ENCODE measurements around the gene CELA2B.
"Not testable (repeated sequence)": the region's sequence is repeated elsewhere in the genome, so short reads cannot be mapped to it uniquely, and the experiment has no call there.

CELA2B gene

DNA sequence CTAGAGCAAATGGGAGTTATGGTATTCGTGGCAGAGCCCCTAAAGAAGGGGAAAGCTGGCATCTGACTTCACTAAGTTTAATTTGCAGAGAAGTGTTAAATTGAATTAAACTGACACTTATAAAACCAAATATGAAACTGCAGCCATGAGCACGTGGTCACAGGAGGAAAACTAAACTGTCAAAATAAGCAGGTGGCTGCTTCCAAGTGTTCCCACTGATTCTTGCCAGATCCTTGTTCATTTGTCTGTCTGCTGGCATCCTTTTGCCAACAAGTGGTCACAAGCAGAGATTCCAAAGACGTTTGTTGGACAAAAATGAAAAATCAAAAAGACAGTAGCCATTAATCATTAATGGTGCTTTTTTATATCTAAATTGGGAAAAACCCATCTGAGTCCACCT is 6.5 kb upstream of the CELA2B start:
- DNase-seq (ENCODE audit: low spot score), result no peak

DNA sequence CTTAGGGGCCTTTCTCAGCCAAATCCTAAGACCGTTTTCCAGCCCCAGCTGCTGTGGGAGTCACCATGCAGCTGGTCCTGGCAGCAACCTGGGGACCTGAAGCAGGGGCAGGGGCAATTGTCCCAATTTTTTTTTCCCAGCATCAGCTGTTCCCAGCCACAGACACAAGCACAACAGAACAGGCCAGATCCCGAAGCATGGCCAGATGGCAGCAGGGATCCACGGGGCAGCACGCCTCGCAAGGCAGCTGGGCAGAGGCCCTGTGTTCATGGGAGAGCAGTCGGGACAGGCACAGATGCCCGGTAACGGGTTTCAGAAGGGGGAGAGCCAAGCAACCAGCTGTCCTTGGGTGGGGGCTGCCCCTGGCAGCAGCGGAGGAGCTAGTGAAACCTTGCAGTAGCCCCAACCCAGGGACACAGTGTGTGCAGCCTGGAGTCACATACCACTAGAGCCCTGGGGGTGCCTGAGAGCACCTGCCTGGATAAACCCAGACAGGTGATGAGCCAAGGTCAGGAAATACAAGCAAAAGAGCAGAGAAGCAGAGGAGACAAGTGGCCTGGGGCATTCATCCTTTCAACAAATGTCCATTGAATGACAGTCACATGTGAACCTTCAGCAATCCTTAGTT is 6.0 kb upstream of the CELA2B start:
- not testable (repeated sequence) for DNase-seq (ENCODE audit: low spot score)

DNA sequence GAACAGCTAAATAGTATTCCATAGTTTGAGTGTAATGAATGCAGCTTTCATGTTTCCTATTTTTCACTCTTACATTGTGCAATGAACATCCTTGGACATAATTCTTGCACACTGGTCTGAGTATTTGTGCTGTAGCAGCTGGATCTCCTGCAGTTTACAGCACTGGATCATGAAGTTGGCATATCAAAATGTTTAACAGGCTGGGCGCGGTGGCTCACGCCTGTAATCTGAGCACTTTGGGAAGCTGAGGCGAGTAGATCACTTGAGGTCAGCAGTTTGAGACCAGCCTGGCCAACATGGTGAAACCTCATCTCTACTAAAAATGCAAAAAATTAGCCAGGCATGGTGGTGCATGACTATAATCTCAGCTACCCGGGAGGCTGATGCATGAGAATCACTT is 4.8 kb upstream of the CELA2B start:
- DNase-seq (ENCODE audit: low spot score), result not testable (repeated sequence)

DNA sequence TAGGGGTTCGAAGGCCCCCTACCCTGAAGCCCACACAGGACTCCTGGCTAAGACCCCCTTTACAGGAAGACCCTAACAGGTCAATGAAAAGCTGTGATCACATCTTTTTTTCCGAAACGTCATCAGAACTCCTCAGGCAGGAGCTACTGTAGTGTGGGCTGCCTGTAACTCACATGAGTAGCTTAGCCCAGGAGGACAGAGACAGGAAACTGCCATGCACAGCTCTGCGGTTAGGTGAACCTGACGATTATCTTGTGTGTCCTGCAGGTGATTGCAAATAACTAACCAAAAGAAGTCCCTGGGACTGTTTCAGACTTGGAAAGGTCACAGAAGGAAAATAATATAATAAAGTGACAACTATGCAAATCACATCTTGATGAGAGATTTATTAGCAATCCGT is 4.2 kb upstream of the CELA2B start:
- DNase-seq (ENCODE audit: low spot score), result not testable (repeated sequence)

DNA sequence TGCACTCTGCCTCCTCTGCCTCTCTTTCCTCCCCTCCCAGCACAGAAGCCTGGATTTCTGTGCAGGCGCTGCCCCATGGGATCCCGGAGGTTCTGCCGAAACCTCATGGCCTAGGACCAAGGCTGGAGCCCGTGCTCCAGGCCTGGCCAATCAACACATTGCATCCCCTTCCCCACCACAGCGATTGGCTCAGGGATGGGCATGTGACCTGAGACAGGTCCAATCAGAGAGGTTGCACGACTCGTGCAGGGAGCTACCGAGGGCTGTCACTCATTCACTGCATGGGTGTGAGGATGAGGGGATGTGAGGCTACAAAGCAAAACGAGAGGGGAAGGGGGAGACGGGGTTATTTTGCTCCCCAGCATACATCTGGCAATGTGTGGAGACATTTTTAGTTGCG is 3.3 kb upstream of the CELA2B start:
- no peak for DNase-seq (ENCODE audit: low spot score)

DNA sequence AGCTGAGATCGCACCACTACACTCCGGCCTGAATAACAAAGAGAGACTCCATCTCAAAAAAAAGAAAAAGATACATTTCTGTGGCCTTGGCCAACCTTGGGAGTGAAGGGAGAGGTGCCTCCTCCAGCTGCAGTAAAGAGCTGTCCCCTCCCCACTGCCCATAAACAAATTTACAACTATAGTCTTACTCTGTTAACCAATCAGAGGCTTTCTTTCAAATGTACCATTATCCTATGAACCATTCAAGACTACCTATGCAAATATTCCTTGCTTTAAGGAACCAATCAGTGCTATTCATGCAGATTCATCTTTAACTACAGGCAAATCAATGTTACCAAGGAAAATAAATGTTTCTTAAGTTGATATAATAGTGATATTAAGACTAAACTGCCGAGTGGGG is 1.0 kb downstream of the CELA2B start:
- no peak for DNase-seq (ENCODE audit: low spot score)

DNA sequence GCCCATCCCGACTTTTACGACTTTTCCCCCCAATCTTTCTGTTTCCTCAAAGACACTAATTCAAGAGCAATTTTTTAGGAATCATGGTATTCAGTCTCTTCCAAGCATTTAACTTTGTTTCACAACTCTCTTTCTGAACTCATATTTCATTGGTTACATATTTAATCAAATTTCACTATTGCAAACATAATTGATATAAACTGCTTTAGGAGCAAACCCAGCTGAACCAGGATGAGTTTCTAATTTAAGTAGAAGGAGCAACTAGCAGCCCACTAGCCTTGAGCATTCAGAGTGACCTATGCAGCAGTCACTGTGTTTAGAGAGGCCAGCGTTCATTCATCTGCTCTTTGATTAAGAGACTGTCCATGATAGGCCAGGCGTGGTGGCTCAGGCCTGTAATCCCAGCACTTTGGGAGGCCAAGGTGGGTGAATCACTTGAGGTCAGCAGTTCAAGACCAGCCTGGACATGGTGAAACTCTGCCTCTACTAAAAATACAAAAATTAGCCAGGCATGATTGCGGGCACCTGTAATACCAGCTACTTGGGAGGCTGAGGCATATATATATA is 1.8 kb downstream of the CELA2B start:
- no peak for DNase-seq (ENCODE audit: low spot score)

DNA sequence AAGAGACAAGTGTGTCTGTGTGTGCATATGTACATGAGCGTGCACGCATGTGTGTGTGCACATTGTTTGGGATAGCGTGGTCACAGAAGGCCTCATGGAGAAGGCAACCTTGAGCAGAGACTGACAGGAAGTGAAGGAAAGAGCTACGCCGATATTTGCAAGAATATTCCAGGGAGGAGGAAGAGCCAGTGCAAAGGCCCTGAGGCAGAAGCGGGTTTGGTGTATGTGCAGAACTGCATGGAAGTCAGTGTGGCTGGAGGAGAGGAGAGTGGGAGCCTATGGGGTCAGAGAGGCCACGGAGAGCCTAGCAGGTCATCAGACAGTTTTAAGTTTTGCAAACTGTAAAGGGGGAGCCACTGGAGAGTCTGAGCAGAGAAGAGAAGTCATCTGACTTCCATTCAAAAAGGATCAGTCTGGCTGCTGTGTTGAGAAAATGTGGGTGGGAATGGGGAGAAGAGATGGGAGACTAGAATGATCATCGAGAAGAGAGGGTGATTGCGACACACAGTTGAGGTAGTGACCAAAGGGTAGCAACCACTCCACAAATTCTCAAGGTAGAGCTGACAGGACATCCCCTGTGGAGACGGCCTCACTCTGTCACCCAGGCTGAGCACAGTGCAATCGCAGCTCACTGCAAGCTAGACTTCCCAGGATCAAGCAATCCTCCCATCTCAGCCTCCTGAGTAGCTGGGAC is 3.9 kb downstream of the CELA2B start:
- DNase-seq (ENCODE audit: low spot score), result no peak

DNA sequence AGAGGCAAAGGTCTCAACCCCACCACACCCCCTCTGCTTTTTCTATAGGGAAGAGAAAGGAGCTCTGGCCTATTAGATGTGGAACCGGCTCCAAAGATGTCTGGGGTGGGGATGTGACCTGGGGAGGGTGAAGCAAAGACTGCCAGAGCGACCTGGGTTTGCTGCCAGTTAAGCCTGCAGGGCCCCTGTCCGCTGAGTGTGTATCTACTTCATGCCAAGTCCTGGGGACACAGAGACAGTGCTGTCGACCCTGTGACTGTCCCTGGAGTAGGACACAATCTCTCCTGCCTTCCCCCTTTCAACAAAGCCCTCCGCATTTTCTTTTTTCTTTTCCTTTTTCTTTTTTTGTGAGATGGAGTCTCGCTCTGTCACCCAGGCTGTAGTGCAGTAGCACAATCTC is 6.6 kb downstream of the CELA2B start:
- not testable (repeated sequence) for DNase-seq (ENCODE audit: low spot score)

DNA sequence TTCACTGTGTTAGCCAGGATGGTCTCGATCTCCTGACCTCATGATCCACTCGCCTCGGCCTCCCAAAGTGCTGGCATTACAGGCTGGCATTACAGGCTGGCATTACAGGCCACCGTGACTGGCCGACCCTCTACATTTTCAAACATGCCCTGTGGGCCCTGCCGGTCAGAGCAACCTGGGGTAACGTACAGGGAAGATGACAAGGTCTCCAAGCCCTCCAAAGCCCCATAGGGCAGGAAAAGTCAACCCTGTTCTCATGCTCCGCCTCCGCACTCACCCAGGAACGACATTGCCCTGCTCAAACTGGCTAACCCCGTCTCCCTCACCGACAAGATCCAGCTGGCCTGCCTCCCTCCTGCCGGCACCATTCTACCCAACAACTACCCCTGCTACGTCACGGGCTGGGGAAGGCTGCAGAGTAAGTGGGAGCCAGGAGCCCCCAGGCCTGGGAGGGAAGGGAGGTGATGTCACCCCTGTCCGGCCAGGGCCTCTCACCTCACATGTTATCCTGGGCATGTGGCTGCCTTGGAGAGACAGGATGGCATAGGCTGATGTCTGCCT is 7.2 kb downstream of the CELA2B start:
- not testable (repeated sequence) for DNase-seq (ENCODE audit: low spot score)

DNA sequence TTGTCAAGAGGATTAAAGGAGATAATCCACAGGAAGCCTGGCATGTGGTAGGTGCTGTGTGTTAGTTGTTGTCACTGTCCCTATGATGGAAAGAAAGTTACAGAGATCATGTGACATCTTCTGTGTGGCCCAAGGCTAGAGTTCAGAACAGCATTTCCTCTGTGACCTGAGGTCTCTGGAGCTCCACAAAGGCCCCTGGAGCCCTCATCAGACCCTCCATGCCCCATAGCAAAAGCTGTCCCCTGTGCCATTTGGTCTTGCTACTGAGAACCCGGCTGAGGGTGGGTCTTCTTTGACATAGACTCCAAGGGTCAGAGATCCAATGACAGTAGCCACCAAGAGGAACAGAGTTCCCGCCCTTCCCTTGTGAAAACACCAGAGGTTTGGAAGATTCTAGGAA is 8.1 kb downstream of the CELA2B start:
- DNase-seq (ENCODE audit: low spot score), result no peak

DNA sequence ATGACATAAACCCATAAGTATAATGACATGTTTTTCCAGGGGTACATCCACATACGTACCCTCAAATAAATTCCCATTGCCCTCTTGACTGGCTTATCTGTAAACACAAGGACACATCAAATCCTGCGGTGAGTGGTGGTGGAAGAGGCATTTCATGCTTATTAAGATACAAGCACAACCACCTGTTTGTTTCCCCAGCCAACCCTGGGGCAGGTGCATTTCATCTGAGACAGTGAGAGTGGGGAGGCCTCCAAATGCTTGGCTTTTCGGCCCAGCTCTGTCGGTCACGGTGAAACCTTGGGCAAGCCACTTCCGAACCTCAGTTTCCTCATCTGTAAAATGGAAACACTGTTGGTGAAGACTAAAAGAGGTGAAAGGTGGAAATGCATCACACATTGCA is 8.5 kb downstream of the CELA2B start:
- not testable (repeated sequence) for DNase-seq (ENCODE audit: low spot score)

DNA sequence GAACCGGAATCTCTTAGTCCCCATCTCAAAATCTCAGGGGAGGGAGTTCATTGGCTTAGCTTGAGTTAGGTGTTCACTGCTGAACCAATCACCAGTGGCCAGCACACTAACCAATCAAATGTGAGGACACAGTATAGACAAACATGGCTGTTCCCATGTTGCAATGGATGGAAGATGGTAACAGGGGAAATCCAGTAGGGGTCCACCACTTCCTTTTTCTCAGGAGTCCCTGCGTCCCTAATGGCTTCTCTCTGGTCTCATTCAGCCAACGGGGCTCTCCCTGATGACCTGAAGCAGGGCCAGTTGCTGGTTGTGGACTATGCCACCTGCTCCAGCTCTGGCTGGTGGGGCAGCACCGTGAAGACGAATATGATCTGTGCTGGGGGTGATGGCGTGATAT is 9.7 kb downstream of the CELA2B start:
- no peak for DNase-seq (ENCODE audit: low spot score)

DNA sequence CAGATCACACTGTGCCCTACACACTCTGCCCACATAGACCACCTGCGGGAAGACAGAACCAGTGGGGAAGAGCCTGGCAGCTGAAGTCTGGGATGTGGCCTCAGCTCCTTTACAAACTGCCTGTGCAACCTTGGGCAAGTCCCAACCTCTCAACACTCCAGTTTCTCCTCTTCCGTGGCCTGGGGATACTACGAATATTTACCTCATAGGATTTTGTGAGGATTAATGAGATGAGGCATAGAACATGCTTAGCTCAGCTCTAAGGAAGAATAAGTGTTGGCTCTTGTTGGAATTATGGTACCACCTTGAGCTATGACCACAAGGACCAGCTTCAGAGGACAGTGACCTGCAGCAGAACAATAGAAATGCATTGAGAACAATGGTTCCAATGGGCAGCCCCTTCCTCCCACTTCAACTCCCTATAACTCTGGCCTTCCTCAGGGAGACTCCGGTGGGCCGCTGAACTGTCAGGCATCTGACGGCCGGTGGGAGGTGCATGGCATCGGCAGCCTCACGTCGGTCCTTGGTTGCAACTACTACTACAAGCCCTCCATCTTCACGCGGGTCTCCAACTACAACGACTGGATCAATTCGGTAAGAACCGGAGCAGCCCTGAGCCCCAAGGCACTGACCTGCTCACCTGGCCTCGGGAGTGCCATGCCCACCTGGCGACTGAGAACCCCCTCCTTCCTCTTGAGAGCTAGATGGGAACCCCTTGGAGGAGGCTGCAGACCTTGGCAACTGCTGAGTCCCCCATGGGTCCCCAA is 11.1 kb downstream of the CELA2B start:
- not testable (repeated sequence) for DNase-seq (ENCODE audit: low spot score)

DNA sequence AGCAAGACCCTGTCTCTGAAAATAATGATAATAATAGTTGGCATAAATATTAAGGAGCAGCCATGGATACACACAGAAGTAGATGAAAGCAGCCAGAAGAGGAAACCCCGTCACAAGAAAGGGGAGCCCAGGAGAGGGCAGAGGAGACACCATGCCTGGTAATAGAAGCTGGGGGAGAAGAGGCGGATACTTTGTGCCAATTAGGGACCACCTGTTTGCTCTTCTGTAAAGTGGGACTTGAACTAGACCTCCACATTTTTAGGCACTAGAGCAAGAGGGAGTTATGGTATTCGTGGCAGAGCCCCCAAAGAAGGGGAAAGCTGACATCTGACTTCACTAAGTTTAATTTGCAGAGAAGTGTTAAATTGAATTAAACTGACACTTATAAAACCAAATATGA is 12.5 kb downstream of the CELA2B start:
- no peak for DNase-seq (ENCODE audit: low spot score)

DNA sequence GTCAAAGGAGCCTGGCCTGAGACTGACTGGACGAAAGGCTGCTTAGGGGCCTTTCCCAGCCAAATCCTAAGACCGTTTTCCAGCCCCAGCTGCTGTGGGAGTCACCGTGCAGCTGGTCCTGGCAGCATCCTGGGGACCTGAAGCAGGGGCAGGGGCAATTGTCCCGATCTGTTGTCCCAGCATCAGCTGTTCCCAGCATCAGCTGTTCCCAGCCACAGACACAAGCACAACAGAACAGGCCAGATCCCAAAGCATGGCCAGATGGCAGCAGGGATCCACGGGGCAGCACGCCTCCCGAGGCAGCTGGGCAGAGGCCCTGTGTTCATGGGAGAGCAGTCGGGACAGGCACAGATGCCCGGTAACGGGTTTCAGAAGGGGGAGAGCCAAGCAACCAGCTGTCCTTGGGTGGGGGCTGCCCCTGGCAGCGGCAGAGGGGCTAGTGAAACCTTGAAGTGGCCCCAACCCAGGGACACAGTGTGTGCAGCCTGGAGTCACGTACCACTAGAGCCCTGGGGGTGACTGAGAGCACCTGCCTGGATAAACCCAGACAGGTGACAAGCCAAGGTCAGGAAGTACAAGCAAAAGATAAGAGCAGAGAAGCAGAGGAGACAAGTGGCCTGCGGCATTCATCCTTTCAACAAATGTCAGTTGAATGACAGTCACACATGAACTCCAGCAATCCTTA is 13.3 kb downstream of the CELA2B start:
- no peak for DNase-seq (ENCODE audit: low spot score)

DNA sequence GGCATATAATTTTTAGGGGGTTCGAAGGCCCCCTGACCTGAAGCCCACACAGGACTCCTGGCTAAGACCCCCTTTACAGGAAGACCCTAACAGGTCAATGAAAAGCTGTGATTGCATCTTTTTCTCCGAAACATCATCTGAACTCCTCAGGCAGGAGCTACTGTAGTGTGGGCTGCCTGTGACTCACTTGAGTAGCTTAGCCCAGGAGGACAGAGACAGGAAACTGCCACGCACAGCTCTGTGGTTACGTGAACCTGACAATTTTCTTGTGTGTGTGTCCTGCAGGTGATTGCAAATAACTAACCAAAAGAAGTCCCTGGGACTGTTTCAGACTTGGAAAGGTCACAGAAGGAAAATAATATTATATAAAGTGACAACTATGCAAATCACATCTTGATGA is 15.1 kb downstream of the CELA2B start:
- not testable (repeated sequence) for DNase-seq (ENCODE audit: low spot score)

DNA sequence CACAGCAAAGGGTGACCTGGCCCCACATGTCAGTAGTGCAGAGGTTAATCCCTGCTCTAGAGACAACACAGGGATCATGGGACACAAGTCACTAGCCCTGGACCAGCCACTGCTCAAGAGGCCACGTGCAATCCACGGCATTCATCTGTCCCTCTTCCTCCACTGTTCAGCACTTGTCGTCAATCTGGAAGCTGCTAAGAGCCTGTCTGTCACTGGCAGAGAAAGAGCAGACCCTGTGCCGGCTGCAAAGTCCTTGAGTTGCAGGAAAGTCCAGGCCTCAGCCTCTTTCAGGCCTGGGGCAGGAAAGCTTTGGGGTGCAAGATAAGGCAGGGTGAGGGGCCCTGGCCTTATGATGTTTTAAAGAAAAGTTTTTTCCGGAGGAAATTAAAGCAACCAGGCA is 16.7 kb downstream of the CELA2B start:
- no peak for DNase-seq (ENCODE audit: low spot score)

DNA sequence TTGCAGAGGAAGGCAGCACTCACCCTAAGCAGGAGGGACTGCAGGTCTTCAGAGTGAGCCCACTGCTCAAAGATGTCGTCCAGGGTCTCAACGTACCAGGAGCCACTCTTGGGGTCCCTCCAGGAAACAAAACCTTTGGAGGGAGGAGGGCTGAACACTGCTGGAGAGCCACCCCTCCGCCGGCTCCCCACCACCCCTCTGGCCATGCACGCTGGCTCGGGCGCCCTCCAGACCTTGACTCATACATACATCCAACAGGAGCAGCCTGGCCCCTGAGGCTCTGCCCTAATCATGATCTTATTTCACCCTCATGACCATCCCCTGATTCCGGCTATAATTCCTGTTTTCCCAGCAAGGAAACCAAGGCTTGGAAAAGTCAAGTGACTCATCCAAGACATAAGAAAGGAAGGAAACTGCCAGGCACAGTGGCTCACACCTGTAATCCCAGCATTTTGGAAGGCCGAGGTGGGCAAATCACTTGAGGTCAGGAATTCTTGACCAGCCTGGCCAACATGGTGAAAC is 18.0 kb downstream of the CELA2B start:
- no peak for DNase-seq (ENCODE audit: low spot score)

DNA sequence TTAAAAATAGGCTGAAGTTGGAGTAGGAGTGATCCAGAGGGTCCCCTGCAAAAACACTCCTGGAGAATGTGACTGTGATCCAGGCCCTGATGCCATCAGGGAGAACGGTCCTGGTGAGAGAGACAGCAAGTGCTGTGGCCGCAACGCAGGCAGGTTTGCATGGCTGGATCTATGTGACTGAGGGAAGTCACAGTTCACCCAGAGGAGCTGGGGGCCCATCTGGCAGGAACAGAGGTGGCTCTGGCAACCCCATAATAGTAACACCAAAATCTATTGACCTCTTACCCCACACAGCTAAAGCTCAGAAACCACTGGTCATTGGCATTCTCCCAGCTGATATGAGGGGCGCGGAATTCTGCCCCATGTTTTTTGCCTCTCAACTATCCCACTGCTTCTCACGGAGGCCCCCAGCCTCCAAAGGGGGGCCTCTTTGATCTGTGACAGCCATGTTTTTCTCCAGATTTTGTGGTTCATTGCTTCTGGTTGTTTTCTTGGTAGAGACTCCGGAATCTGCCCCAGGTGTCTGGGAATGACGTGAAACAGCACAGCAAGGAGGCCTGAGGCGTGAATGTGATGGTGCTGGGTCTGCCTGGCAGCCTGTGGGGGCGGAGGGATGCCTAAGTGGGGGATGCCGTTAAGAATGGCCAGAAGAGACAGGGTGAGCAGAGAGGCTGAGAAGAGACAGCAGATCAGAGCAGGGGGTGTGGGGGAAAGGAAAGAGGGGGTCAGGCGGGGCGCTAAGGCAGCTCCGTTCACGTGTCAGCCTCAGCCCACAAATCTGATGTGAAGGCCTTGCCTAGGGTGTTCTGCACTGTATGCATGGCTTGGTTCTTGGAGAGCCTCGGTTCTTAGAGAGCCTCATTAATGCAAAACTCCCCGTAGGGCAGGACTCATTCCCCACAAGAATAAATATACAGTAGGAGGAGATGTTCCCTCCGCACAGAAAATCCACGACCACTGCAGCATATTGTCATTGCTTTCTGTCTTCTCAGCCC is 24.6 kb downstream of the CELA2B start:
- no peak for DNase-seq (ENCODE audit: low spot score)
